HEK293T (cell line): ENCODE measurements around the gene ANO1.

Experiments used
- FOXM1 ChIP-seq: fragments of 450-650 bp; IDR thresholded peaks from 2 replicates; pipeline ENCODE4 v1.6.1; 2017; ENCODE audit warnings: mild to moderate bottlenecking, borderline replicate concordance
- LEF1 ChIP-seq: fragments of 450-650 bp; IDR thresholded peaks from 2 replicates; pipeline ENCODE4 v1.6.1; 2017; ENCODE audit warnings: mild to moderate bottlenecking, borderline replicate concordance
- SUZ12 ChIP-seq: fragments of 450-650 bp; IDR thresholded peaks from 2 replicates; pipeline ENCODE4 v1.6.1; 2016; ENCODE audit warnings: mild to moderate bottlenecking

DNA sequence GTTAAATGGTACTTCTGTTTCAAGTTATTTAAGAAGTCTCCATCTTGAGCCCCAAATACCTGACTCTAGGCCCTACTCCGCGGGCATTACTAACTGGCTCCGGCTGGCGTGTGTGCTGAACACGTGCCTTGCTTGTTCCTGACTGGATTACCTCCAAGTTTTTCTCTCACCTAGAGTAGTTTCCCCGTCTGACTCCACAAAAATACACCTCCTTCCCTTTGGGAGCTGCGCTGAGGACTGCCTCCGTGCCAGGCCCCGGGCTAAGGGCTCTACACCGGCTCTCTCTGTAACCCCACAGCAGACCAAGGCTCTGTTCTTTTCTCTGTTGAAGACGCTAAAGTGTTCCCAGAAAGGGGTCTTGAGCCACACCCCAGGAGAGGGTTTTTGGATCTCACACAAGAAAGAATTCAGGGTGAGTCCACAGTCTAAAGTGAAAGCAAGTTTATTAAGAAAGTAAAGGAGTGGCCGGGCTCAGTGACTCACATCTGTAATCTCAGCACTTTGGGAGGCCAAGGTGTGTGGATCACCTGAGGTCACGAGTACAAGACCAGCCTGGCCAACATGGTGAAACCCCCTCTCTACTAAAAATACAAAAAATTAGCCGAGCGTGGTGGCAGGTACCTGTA is 61.8 kb downstream of the ANO1 start:
- no peak for TF ChIP-seq LEF1
- no peak for TF ChIP-seq FOXM1
- no peak for TF ChIP-seq SUZ12
